ENCODE results near the gene HECW1.

Gene HECW1

GRCh38 chr7:43511769-43512515 lies 399.5 kb downstream of the HECW1 start:
- ATAC-seq = no peak
- no peak for TF ChIP-seq ZNF8 (CRISPR knock-in tag; IDR thresholded peaks at IDR 0.05)
- TF ChIP-seq, protein P1, sequence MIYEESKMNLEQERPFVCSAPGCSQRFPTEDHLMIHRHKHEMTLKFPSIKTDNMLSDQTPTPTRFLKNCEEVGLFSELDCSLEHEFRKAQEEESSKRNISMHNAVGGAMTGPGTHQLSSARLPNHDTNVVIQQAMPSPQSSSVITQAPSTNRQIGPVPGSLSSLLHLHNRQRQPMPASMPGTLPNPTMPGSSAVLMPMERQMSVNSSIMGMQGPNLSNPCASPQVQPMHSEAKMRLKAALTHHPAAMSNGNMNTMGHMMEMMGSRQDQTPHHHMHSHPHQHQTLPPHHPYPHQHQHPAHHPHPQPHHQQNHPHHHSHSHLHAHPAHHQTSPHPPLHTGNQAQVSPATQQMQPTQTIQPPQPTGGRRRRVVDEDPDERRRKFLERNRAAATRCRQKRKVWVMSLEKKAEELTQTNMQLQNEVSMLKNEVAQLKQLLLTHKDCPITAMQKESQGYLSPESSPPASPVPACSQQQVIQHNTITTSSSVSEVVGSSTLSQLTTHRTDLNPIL (CRISPR knock-in tag; IDR thresholded peaks at IDR 0.05; ENCODE audit: low read depth) = no peak
- no peak for TF ChIP-seq TOX (CRISPR knock-in tag; IDR thresholded peaks at IDR 0.05; ENCODE audit: borderline replicate concordance)
- TF ChIP-seq GLIS3 (CRISPR knock-in tag; IDR thresholded peaks at IDR 0.05) = no peak
- no peak for TF ChIP-seq PPARA (CRISPR knock-in tag; IDR thresholded peaks at IDR 0.05; ENCODE audit: borderline replicate concordance)
- TF ChIP-seq ARNTL (CRISPR knock-in tag; IDR thresholded peaks at IDR 0.05; ENCODE audit: borderline replicate concordance, low read depth) = no peak
- no peak for TF ChIP-seq CSDC2 (CRISPR knock-in tag; IDR thresholded peaks at IDR 0.05)
- no peak for TF ChIP-seq ESRRG (CRISPR knock-in tag; IDR thresholded peaks at IDR 0.05)
- TF ChIP-seq ZC3H10 (CRISPR knock-in tag; IDR thresholded peaks at IDR 0.05) = no peak
- TF ChIP-seq TCF4 (CRISPR knock-in tag; IDR thresholded peaks at IDR 0.05; ENCODE audit: borderline replicate concordance) = no peak
- TF ChIP-seq SNAI2 (CRISPR knock-in tag; IDR thresholded peaks at IDR 0.05) = no peak
- no peak for TF ChIP-seq ZFP3 (CRISPR knock-in tag; IDR thresholded peaks at IDR 0.05)
- no peak for TF ChIP-seq ZNF565 (CRISPR knock-in tag; conservative IDR thresholded peaks at IDR 0.05; ENCODE audit: low read depth)

- ATAC-seq = no peak
- no peak for TF ChIP-seq ESRRG (CRISPR knock-in tag; IDR thresholded peaks at IDR 0.05)
- no peak for TF ChIP-seq TOX (CRISPR knock-in tag; IDR thresholded peaks at IDR 0.05; ENCODE audit: borderline replicate concordance)
- no peak for TF ChIP-seq ZC3H10 (CRISPR knock-in tag; IDR thresholded peaks at IDR 0.05)
- TF ChIP-seq BACH2 (CRISPR knock-in tag; IDR thresholded peaks at IDR 0.05; ENCODE audit: borderline replicate concordance) = no peak
- no peak for TF ChIP-seq RARB (CRISPR knock-in tag; IDR thresholded peaks at IDR 0.05)
- TF ChIP-seq, protein P2, sequence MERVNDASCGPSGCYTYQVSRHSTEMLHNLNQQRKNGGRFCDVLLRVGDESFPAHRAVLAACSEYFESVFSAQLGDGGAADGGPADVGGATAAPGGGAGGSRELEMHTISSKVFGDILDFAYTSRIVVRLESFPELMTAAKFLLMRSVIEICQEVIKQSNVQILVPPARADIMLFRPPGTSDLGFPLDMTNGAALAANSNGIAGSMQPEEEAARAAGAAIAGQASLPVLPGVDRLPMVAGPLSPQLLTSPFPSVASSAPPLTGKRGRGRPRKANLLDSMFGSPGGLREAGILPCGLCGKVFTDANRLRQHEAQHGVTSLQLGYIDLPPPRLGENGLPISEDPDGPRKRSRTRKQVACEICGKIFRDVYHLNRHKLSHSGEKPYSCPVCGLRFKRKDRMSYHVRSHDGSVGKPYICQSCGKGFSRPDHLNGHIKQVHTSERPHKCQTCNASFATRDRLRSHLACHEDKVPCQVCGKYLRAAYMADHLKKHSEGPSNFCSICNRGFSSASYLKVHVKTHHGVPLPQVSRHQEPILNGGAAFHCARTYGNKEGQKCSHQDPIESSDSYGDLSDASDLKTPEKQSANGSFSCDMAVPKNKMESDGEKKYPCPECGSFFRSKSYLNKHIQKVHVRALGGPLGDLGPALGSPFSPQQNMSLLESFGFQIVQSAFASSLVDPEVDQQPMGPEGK (CRISPR knock-in tag; IDR thresholded peaks at IDR 0.05; ENCODE audit: borderline replicate concordance) = no peak
- TF ChIP-seq ARNTL (CRISPR knock-in tag; IDR thresholded peaks at IDR 0.05; ENCODE audit: borderline replicate concordance, low read depth) = no peak
- no peak for TF ChIP-seq ZFP3 (CRISPR knock-in tag; IDR thresholded peaks at IDR 0.05)
- TF ChIP-seq ZFP30 (CRISPR knock-in tag; IDR thresholded peaks at IDR 0.05) = no peak
- no peak for TF ChIP-seq TCF4 (CRISPR knock-in tag; IDR thresholded peaks at IDR 0.05; ENCODE audit: borderline replicate concordance)
- TF ChIP-seq ZNF70 (CRISPR knock-in tag; IDR thresholded peaks at IDR 0.05) = no peak
- no peak for TF ChIP-seq ZNF8 (CRISPR knock-in tag; IDR thresholded peaks at IDR 0.05)
- TF ChIP-seq, protein P1 (CRISPR knock-in tag; IDR thresholded peaks at IDR 0.05; ENCODE audit: low read depth) = no peak
Observed at GRCh38 chr7:43513251-43513650, 400.8 kb downstream of the HECW1 start.

GRCh38 chr7:43516581-43517342 lies 404.3 kb downstream of the HECW1 start:
- ATAC-seq = no peak
- TF ChIP-seq, protein P3, sequence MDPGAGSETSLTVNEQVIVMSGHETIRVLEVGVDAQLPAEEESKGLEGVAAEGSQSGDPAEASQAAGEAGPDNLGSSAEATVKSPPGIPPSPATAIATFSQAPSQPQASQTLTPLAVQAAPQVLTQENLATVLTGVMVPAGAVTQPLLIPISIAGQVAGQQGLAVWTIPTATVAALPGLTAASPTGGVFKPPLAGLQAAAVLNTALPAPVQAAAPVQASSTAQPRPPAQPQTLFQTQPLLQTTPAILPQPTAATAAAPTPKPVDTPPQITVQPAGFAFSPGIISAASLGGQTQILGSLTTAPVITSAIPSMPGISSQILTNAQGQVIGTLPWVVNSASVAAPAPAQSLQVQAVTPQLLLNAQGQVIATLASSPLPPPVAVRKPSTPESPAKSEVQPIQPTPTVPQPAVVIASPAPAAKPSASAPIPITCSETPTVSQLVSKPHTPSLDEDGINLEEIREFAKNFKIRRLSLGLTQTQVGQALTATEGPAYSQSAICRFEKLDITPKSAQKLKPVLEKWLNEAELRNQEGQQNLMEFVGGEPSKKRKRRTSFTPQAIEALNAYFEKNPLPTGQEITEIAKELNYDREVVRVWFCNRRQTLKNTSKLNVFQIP (CRISPR knock-in tag; IDR thresholded peaks at IDR 0.05; ENCODE audit: borderline replicate concordance, low read depth) = no peak
- TF ChIP-seq ZFP3 (CRISPR knock-in tag; IDR thresholded peaks at IDR 0.05) (no peak), OSR1 (CRISPR knock-in tag; IDR thresholded peaks at IDR 0.05) (no peak), PPARA (CRISPR knock-in tag; IDR thresholded peaks at IDR 0.05; ENCODE audit: borderline replicate concordance) (no peak), TCF4 (CRISPR knock-in tag; IDR thresholded peaks at IDR 0.05; ENCODE audit: borderline replicate concordance) (no peak), BACH2 (CRISPR knock-in tag; IDR thresholded peaks at IDR 0.05; ENCODE audit: borderline replicate concordance) (no peak), ZNF565 (CRISPR knock-in tag; conservative IDR thresholded peaks at IDR 0.05; ENCODE audit: low read depth) (no peak), SNAI2 (CRISPR knock-in tag; IDR thresholded peaks at IDR 0.05) (no peak), ISL1 (CRISPR knock-in tag; IDR thresholded peaks at IDR 0.05) (no peak), ESRRG (CRISPR knock-in tag; IDR thresholded peaks at IDR 0.05) (no peak), TOX (CRISPR knock-in tag; IDR thresholded peaks at IDR 0.05; ENCODE audit: borderline replicate concordance) (no peak), ZC3H10 (CRISPR knock-in tag; IDR thresholded peaks at IDR 0.05) (no peak)
- TF ChIP-seq, protein P1 (CRISPR knock-in tag; IDR thresholded peaks at IDR 0.05; ENCODE audit: low read depth) = no peak
- TF ChIP-seq, protein P2 (CRISPR knock-in tag; IDR thresholded peaks at IDR 0.05; ENCODE audit: borderline replicate concordance) = no peak
- TF ChIP-seq, protein P4, sequence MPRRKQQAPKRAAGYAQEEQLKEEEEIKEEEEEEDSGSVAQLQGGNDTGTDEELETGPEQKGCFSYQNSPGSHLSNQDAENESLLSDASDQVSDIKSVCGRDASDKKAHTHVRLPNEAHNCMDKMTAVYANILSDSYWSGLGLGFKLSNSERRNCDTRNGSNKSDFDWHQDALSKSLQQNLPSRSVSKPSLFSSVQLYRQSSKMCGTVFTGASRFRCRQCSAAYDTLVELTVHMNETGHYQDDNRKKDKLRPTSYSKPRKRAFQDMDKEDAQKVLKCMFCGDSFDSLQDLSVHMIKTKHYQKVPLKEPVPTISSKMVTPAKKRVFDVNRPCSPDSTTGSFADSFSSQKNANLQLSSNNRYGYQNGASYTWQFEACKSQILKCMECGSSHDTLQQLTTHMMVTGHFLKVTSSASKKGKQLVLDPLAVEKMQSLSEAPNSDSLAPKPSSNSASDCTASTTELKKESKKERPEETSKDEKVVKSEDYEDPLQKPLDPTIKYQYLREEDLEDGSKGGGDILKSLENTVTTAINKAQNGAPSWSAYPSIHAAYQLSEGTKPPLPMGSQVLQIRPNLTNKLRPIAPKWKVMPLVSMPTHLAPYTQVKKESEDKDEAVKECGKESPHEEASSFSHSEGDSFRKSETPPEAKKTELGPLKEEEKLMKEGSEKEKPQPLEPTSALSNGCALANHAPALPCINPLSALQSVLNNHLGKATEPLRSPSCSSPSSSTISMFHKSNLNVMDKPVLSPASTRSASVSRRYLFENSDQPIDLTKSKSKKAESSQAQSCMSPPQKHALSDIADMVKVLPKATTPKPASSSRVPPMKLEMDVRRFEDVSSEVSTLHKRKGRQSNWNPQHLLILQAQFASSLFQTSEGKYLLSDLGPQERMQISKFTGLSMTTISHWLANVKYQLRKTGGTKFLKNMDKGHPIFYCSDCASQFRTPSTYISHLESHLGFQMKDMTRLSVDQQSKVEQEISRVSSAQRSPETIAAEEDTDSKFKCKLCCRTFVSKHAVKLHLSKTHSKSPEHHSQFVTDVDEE (CRISPR knock-in tag; IDR thresholded peaks at IDR 0.05) = no peak

Data from SK-N-SH treated with all-trans-retinoic acid at 6 μM for 48 hours (cell line).